Measurements from ENCODE around the gene ENTR1.

The ENTR1 gene

GRCh38 chr9:136395345-136396218 is 14.8 kb downstream of the ENTR1 start:
- no peak for DNase-seq

GRCh38 chr9:136395020-136395340 is 15.4 kb downstream of the ENTR1 start:
- no peak for DNase-seq

GRCh38 chr9:136394312-136395019 is 15.9 kb downstream of the ENTR1 start:
- no peak for DNase-seq

- no peak for DNase-seq
These were observed 16.9 kb downstream of the ENTR1 start for GRCh38 chr9:136393531-136393930.

- DNase-seq: no peak
These were observed 17.6 kb downstream of the ENTR1 start for GRCh38 chr9:136392538-136393449.

GRCh38 chr9:136391737-136392537 is 18.5 kb downstream of the ENTR1 start:
- no peak for DNase-seq

- no peak for DNase-seq
These were observed 21.0 kb downstream of the ENTR1 start for GRCh38 chr9:136389396-136389795.

GRCh38 chr9:136387217-136387616 is 23.2 kb downstream of the ENTR1 start:
- no peak for DNase-seq

- peak; percentile 25 to 50 (median 45) for DNase-seq
These were observed 24.4 kb downstream of the ENTR1 start for GRCh38 chr9:136386018-136386417.

GRCh38 chr9:136385015-136385414 is 25.4 kb downstream of the ENTR1 start:
- DNase-seq: no peak

- no peak for DNase-seq
These were observed 27.0 kb downstream of the ENTR1 start for GRCh38 chr9:136383436-136383835.

GRCh38 chr9:136381966-136382513 is 28.4 kb downstream of the ENTR1 start:
- no peak for DNase-seq

GRCh38 chr9:136381311-136381710 is 29.1 kb downstream of the ENTR1 start:
- no peak for DNase-seq

GRCh38 chr9:136380381-136380780 is 30.0 kb downstream of the ENTR1 start:
- DNase-seq: no peak

- no peak for DNase-seq
These were observed 30.5 kb downstream of the ENTR1 start for GRCh38 chr9:136379891-136380290.

- DNase-seq: no peak
These were observed 31.0 kb downstream of the ENTR1 start for GRCh38 chr9:136379401-136379800.

GRCh38 chr9:136379003-136379287 is 31.5 kb downstream of the ENTR1 start:
- no peak for DNase-seq

GRCh38 chr9:136378170-136379002 is 32.0 kb downstream of the ENTR1 start:
- no peak for DNase-seq

- DNase-seq: peak; percentile 43 to 81 (median 69)
These were observed 32.9 kb downstream of the ENTR1 start for GRCh38 chr9:136377341-136378169.

GRCh38 chr9:136376457-136376856 is 34.0 kb downstream of the ENTR1 start:
- DNase-seq: no peak
